Left kidney (tissue), 2 donors: ENCODE measurements around the gene MAD1L1. TPM values are rescaled to one million over a fixed set of nuclear protein-coding genes. Genes with fewer than 3 reads are reported as not detected.
"Not testable (repeated sequence)": the region's sequence is repeated elsewhere in the genome, so short reads cannot be mapped to it uniquely, and the experiment has no call there.

Experiments used
- DNase-seq: peaks from one replicate; pipeline ENCODE4 v3.0.0-alpha.2; 2013
- polyA plus RNA-seq: library from polyadenylated mRNA; unstranded; fragments of 120-200 nt; gene quantifications from one replicate; pipeline ENCODE4 v1.2.1, GENCODE V29; 2013; ENCODE audit not compliant: insufficient read length

Gene MAD1L1
- polyA plus RNA-seq, 1 donor = 21.8 TPM

- not testable (repeated sequence) for DNase-seq
Observed at GRCh38 chr7:1838911-1839531, 393.7 kb downstream of the MAD1L1 start.

GRCh38 chr7:1838544-1838872 lies 394.2 kb downstream of the MAD1L1 start:
- DNase-seq = not testable (repeated sequence)

DNA sequence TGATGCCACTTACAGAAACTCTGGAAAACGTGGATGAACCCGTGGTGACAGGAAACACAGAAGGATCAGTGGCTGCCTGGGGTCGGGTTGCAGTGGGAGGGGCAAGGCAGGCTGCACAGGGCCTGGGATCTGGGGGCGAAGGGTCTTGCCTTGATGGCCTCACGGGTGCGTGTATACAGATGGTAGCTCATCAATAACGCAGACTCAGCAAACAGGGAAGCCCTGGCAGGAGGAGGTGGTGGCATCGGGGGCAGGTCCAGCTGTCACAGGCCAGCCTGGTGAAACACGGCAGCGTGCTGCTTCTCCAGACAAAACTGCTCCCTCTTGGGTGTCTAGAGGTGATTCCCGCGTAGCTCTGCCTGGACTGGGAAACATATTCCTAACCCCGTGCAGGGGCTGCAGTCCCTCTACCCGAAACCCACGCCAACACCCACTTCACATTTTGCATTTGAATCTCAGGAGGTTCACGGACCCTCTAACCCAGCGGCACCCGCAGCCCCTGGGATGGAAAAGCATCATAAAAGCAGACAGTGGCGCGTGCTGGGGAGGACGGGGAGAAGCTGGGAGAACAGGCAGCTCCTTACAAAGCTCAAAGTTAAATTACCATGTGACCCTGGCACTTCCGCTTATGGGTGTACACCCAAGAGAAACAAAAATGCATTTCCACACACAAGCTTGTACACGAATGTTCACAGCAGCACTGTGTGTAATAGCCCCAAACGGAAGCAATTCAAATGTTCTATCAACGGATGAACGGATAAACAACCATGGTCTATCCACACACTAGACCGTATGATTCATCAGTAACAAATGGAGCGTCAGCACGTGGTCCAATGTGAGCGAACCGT lies 394.8 kb downstream of the MAD1L1 start:
- not testable (repeated sequence) for DNase-seq

DNA sequence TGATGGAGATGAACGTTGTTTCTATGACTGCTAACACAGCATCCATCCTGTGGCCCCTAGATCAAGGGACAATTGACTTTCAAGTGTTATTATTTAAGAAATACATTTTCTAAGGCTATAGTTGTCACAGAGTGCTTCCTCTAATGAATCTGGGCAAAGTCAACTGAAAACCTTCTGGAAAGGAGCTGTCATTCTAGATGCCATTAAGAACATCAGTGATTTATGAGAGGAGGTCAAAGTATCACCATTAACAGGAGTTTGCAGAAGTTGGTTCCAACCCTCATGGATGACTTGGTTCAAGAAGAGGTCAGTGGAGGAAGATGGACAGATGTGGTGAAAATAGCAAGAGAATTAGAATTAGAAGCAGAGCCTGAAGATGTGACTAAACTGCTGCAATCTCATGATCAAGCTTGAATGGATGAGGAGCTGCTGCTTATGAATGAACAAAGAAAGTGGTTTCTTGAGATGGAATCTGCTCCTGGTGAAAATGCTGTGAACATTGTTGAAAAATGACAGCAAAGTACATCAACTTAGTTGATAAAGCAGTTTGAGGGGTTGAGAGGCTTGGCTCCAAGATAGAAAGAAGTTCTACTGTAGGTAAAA lies 400.7 kb downstream of the MAD1L1 start:
- DNase-seq = not testable (repeated sequence)

GRCh38 chr7:1831471-1831870 lies 401.3 kb downstream of the MAD1L1 start:
- DNase-seq = not testable (repeated sequence)

DNA sequence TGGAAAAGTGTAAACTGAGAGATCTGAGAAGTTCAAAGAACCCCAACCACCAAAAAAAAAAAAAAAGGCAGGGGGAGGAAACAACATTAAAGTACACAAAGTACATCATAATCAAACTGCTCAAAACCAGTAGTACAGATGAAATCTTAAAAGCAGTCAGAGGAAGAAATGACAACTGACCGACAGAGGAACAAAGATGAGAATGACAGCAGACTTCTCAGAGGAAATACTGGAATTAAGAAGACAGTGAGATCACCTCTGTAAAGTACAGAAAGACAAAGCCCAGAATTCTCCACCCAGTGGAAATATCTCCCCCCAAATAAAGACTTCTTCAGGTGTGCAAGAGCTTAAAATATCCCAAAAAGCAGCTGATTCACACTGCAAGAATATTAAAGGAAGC lies 403.1 kb downstream of the MAD1L1 start:
- not testable (repeated sequence) for DNase-seq

DNA sequence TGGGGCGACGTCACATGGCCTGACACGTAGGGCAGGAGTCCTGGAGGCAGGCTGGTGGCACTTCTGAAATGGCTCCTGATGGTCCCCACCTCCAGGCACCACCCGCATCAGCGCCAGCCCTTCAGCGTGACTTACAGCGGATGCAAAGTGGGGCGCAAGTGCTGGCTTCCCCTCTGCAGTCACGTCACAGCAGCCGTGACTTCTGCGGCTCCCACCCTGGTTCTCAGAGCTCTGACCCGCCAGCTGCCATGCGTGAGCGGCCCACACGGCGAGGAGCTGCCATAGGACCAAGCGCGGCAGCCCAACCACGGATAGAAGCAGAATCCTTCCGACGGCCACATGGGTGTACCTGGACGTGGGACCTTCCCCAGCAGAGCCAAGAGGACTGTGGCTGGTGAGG lies 403.6 kb downstream of the MAD1L1 start:
- no peak for DNase-seq

- not testable (repeated sequence) for DNase-seq
Observed at GRCh38 chr7:1828170-1828569, 404.6 kb downstream of the MAD1L1 start.

DNA sequence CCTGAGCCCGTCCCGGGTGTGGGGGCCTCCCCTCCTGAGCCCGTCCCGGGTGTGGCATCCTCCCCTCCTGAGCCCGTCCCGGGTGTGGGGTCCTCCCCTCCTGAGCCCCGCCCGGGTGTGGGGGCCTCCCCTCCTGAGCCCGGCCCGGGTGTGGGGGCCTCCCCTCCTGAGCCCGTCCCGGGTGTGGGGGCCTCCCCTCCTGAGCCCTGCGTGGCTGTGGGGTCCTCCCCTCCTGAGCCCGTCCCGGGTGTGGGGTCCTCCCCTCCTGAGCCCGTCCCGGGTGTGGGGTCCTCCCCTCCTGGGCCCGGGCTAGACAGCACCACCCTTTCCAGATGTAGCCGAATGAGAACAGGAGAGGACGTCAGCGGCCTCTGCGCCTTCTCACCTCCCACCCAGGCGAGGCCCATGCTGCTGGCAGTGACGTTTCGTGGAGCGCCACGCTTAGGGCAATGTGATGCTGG lies 405.2 kb downstream of the MAD1L1 start:
- not testable (repeated sequence) for DNase-seq

DNA sequence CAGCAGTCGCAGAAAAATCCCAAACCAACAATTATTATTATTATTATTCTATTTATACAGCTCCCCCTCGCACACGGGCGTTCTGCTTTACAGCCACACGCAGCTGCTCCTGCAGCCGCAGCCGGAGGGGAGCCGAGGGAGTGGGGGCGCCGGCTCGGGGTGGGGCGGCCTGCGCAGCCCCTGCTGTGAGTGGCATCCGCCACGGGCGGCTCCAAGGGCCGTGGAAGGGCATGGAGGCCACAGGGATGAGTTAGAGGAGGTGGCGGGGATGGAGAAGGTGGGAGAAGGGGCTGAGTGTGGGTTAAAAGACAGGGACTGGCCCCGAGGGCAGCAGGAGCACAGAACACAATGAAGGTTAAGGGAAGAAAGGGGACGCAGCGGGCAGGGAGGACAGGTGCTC lies 405.8 kb downstream of the MAD1L1 start:
- not testable (repeated sequence) for DNase-seq

DNA sequence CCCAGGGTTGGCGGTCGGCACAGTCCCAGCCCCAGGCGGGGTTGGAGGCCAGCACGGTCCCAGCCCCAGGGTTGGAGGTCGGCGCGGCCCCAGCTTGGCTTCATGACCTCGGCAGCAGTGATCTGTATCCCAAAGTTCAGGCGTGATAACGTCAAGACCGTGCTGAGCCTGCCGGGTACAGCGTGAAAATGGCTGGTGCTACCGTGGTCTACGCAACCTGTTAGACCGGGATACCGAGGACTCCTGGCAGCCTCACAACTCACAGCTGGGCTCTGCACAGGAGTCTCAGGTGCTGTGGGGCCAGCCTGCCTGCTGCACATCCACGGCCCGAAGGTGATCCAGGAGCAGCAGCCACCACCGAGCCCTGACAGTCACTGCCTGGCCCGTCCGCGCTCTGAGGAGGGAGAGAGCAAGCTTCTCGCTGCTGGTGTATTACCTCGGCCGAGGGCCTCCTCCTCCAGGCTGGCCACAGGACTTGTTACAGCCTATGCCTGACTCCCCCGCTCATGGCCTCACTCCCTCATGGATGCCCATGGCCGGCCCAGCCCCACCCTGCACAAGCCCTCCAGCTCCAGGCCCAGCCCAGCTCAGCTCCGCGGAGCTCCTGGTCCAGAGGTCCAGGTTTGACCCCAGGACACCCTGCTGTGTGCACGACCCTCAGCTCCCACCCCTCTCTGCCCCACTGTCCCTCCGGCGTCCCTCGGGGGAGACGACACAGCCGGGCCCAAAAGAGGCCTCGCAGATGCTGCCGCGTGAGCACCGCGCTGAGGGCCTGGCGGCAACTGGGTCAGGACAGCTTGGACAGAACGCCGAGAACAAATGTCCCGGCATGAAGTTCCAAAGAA lies 406.6 kb downstream of the MAD1L1 start:
- no peak for DNase-seq

GRCh38 chr7:1825647-1825896 lies 407.2 kb downstream of the MAD1L1 start:
- DNase-seq = not testable (repeated sequence)

DNA sequence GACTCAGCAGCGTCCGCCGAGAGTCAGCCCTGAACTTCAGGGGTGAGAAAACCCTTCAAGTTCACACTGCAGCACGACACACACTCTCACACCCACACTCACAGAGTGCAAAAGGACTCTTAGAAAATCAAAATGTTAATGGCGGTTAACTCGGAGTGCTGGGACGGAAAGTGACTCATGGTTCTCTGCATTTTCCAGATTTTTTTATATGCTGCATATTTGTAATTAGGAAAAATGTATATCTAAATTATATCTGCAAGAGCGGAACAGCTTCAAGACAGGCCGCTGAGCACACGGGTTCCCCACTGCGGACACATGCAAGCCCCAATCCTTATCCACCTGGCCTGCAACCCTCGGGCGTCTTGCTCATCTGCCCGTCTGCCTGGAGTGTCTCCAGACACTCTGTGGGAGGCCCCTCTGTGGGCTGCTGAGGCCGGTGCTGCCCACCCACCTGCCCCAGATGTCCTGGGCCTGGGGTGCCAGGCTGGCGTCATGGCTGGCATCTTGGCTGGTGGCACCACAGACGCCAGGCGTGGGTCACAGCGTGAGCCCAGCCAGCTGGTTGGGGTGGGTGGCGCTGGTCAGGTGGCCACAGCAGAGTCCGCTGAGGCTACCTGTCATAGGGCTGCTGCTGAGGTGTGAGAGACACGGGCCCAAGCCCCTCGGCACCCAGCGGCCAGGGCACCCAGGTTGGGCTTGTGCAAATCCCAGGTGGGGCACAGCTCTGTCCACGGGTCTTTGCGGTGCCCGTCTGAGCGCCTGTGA lies 407.7 kb downstream of the MAD1L1 start:
- DNase-seq = not testable (repeated sequence)

- DNase-seq = not testable (repeated sequence)
Observed at GRCh38 chr7:1824151-1824881, 408.4 kb downstream of the MAD1L1 start.

GRCh38 chr7:1823376-1824150 lies 409.2 kb downstream of the MAD1L1 start:
- DNase-seq = no peak

DNA sequence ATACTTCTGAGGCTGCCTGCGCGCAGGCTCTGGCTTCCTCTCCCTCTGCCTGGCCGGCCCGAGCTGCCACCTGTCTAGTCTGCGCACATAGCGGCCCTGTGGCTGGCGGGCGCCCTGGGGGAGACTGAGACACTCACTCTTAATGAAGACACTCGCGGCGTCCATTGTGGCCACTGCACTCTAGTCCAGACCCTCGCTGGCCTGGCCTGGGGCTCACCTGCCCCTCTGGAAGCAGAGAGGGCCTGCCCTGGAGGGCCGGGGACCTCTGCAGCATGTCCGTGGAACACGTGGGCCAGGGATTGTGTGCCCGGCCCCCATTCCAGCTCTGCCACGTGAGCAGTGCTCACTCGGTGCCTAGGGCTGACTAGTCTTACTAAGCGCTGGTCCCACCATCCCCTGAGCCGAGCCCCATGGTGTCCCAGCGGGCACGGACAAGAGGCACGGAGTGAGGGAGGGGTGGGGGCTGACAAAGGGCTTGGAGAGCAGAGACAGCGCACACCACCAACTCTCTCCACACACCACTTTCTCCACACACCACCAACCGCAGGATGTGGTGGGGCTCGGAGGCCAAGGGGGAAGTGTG lies 413.4 kb downstream of the MAD1L1 start:
- no peak for DNase-seq

GRCh38 chr7:1818575-1819258 lies 414.0 kb downstream of the MAD1L1 start:
- no peak for DNase-seq

- DNase-seq = no peak
Observed at GRCh38 chr7:1817061-1817712, 415.6 kb downstream of the MAD1L1 start.

- not testable (repeated sequence) for DNase-seq
Observed at GRCh38 chr7:1816451-1816850, 416.3 kb downstream of the MAD1L1 start.
